Fibroblast of the aortic adventitia (primary cell): ENCODE data around the gene C17orf67. TPM values are rescaled to one million over a fixed set of nuclear protein-coding genes. Genes with fewer than 3 reads are reported as not detected.

Source experiments
- DNase-seq: peaks from one replicate; pipeline ENCODE4 v3.0.0-alpha.2; 2010; ENCODE audit warnings: low read depth
- H3K4me3 ChIP-seq: 2 replicates; pipeline ENCODE4 v1.5.1; 2011; ENCODE audit warnings: low read depth, mild to moderate bottlenecking, control low read depth, low read length, moderate library complexity
- total RNA-seq: library from RNA; depleted of rRNA; stranded (reverse); fragments of >200 nt; gene quantifications from 2 replicates; pipeline ENCODE4 v1.2.3, GENCODE V29; 2012; ENCODE audit warnings: low replicate concordance
- TF ChIP-seq, protein P1 (sequence below): IDR thresholded peaks from 2 replicates; pipeline ENCODE4 v1.5.1; 2011; ENCODE audit warnings: mild to moderate bottlenecking, low read length, control low read depth, inconsistent platforms; ENCODE audit not compliant: insufficient read depth

The C17orf67 gene
- total RNA-seq, 1 donor = 0.99 TPM

DNA sequence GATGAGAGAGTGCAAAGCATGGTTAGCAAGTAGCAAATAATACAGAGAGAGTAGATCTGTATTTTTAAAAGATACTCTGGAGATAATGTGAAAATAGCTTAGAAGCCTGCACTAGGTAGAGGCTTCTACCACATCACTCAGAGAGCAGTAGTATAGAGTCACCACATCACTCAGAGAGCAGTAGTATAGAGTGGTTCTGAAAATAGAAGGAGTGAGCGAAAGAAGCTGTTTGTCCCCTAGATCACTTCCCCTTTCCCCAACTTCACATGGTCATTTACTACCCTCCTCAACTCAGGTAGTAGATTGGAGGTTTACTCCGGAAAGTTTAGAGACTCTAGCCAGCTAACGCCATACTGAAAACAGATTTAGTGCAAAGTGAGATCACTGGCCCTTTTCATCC lies 17.3 kb upstream of the C17orf67 start:
- TF ChIP-seq, protein P1, sequence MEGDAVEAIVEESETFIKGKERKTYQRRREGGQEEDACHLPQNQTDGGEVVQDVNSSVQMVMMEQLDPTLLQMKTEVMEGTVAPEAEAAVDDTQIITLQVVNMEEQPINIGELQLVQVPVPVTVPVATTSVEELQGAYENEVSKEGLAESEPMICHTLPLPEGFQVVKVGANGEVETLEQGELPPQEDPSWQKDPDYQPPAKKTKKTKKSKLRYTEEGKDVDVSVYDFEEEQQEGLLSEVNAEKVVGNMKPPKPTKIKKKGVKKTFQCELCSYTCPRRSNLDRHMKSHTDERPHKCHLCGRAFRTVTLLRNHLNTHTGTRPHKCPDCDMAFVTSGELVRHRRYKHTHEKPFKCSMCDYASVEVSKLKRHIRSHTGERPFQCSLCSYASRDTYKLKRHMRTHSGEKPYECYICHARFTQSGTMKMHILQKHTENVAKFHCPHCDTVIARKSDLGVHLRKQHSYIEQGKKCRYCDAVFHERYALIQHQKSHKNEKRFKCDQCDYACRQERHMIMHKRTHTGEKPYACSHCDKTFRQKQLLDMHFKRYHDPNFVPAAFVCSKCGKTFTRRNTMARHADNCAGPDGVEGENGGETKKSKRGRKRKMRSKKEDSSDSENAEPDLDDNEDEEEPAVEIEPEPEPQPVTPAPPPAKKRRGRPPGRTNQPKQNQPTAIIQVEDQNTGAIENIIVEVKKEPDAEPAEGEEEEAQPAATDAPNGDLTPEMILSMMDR = no peak
- DNase-seq = no peak
- no peak overlapping the region for H3K4me3 ChIP-seq

DNA sequence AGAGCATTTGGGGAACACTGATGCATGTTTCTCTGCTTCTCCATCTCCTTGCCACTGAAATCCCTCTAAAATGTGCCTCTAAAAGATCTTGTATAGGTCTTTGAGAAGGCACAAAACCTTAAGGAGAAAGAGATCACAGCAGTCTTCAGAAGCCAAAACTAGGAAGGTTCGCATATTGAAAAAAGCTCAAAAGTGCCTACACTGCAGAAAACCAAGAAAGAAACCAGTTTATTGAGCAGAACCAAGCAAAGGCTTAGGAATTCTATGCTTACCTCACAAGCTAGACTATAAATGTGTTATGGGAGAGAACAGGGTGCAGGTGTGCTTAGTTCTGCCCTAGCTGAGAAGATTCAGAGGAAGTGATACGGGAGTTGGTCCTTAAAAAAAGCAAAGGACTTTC lies 16.9 kb upstream of the C17orf67 start:
- TF ChIP-seq, protein P1 = no peak
- DNase-seq = no peak
- no peak overlapping the region for H3K4me3 ChIP-seq

DNA sequence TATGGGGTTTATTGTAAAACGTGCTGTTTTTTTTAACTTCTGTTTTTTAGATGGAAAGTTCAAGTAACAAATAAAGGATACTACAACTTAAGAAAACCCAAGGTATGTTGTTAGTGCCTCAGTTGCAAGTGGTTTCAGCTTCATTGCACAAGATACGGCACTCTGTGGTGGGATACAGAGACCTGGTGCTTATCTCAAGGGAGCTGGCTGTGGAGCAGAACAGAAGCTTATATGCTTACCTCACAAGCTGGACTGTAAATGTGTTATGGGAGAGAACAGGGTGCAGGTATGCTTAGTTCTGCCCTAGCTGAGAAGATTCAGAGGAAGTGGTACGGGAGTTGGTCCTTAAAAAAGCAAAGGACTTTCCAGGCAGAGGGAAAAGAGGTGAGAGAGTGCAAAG lies 15.4 kb upstream of the C17orf67 start:
- H3K4me3 ChIP-seq = no peak overlapping the region
- TF ChIP-seq, protein P1 = no peak
- no peak for DNase-seq

DNA sequence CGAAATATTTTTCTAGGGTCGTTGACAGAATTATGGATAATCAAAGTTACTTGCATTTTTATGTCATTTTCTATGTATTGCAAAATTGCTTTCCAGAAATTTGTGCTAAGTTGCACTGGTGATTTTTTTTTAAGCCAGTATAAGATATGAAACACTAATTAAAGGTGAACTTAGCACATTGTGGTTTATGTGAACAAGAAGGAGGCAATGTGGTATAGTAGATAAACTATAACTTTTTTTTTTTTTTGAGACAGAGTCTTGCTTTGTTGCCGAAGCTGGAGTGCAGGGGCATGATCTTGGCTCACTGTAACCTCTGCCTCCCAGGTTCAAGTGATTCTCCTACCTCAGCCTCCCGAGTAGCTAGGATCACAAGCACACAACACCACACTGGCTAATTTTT lies 13.4 kb upstream of the C17orf67 start:
- DNase-seq = no peak
- TF ChIP-seq, protein P1 = no peak
- no peak overlapping the region for H3K4me3 ChIP-seq

DNA sequence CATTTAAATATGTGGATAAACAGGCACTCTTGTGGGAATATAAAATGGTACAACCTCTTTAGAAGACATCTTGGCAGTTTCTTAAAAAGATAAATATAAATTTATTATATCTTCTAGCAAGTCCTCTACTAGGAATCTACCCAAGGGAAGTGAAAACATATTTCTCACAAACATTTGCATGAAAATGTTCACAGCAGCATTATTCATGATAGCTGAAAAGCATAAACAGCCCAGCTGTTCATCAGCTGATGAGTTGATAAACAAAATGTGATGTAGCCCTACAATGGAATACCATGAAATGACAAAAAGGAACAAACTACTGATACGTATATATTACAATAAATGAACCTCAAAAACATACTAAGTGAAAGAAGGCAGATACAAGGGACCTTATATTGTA lies 12.2 kb upstream of the C17orf67 start:
- H3K4me3 ChIP-seq = no peak overlapping the region
- DNase-seq = no peak
- TF ChIP-seq, protein P1 = no peak

DNA sequence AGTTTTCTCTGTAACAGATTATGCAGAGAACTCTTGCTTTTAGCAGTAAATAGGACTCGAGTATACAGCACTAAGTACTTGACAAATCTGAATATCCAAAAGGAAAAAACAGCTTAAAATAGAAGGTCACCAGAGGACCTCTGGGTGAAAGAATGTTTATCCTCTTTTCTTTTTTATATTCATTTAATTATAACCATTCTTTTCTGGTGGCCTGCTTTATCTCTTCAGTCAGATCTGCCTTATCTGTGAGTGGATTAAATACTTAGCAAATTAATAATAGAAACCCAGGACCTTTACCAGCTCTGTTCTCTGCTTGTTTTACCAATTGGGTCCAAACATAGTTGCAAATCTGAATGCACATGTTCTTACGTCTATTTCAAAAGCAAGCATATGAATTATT lies 8.9 kb upstream of the C17orf67 start:
- H3K4me3 ChIP-seq = no peak overlapping the region
- TF ChIP-seq, protein P1 = no peak
- no peak for DNase-seq

DNA sequence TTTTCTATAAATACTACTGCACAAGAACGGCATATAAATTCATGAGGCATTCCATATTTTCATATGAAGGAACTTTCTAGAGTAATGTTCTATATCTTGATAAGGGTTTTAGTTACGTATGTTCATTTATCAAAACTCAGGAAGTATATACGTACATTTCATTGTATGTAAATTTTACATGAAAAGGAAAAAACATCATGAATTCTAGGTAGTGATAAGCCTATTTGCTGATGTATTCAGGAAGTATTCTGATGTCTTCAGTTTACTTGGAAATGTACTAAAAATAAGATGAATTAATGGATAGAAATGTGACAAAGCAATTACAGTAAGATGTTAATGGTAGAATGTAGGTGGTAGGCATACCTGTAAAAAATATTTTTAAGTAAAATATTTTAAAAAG lies 5.0 kb upstream of the C17orf67 start:
- DNase-seq = no peak
- TF ChIP-seq, protein P1 = no peak
- H3K4me3 ChIP-seq = no peak overlapping the region
